Glomerular endothelial cell (primary cell): ENCODE results near the gene SEMA5B. TPM values are rescaled to one million over a fixed set of nuclear protein-coding genes. Genes with fewer than 3 reads are reported as not detected.

Experiments used
- DNase-seq: peaks from one replicate; pipeline ENCODE4 v3.0.0-alpha.2; 2011; ENCODE audit warnings: low read depth, low spot score; ENCODE audit errors: extremely low read depth
- total RNA-seq: library from RNA; depleted of rRNA; stranded (reverse); fragments of >200 nt; gene quantifications from 2 replicates; pipeline ENCODE4 v1.2.3, GENCODE V29; 2015

Gene SEMA5B, protein sequence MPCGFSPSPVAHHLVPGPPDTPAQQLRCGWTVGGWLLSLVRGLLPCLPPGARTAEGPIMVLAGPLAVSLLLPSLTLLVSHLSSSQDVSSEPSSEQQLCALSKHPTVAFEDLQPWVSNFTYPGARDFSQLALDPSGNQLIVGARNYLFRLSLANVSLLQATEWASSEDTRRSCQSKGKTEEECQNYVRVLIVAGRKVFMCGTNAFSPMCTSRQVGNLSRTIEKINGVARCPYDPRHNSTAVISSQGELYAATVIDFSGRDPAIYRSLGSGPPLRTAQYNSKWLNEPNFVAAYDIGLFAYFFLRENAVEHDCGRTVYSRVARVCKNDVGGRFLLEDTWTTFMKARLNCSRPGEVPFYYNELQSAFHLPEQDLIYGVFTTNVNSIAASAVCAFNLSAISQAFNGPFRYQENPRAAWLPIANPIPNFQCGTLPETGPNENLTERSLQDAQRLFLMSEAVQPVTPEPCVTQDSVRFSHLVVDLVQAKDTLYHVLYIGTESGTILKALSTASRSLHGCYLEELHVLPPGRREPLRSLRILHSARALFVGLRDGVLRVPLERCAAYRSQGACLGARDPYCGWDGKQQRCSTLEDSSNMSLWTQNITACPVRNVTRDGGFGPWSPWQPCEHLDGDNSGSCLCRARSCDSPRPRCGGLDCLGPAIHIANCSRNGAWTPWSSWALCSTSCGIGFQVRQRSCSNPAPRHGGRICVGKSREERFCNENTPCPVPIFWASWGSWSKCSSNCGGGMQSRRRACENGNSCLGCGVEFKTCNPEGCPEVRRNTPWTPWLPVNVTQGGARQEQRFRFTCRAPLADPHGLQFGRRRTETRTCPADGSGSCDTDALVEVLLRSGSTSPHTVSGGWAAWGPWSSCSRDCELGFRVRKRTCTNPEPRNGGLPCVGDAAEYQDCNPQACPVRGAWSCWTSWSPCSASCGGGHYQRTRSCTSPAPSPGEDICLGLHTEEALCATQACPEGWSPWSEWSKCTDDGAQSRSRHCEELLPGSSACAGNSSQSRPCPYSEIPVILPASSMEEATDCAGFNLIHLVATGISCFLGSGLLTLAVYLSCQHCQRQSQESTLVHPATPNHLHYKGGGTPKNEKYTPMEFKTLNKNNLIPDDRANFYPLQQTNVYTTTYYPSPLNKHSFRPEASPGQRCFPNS
- not detected in 2 replicates for total RNA-seq

DNA sequence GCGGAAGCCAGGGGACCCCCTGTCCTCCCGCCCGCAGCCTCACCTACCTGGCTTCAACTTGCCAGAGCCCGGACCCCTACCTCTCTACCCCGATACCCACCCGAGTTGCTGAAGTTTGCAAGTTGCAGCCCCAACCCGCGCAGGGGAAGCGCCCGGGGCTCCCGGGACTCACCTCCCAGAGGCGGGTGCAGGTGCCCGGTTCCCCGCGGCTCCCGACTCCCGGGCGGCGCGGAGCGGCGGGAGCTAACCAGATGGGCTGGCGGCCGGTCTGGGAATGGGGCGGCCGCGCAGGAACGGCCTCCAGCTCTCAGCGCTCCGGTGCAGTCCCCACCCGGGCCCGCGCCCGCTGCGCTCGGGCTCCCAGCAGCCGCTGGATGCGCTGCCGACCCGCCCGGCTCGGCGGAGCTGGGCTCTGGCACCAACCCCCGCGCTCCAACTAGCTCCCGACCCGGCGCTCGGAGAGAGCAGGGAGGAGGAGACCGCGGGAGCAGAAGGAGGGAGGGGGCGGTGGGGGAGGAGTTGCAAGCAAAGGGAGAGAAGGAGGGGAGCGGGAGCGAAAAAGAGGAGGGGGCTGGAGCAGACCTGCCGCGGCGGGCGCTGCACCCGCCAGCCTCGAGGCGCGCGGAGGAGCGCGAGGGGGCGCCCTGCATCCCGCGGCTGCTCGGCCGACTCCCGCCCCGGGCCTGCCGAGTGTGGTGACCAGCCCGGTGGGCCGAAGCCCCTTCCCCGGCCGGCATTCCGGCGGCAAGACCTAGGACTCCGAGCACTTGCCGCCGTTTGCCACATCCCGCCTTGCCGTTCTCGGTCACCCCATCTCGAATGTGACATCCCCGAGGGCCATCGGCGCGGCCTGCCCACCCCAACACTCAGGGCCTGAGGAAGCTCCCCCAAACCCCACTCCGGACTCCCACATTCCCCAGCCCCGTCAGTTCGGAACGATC is at the start of gene SEMA5B:
TSS of gene SEMA5B (minus strand) at position 472 of the 941 bp plus-strand sequence. CDS start 66,500 bp downstream, outside the sequence.
- DNase-seq = no peak

DNA sequence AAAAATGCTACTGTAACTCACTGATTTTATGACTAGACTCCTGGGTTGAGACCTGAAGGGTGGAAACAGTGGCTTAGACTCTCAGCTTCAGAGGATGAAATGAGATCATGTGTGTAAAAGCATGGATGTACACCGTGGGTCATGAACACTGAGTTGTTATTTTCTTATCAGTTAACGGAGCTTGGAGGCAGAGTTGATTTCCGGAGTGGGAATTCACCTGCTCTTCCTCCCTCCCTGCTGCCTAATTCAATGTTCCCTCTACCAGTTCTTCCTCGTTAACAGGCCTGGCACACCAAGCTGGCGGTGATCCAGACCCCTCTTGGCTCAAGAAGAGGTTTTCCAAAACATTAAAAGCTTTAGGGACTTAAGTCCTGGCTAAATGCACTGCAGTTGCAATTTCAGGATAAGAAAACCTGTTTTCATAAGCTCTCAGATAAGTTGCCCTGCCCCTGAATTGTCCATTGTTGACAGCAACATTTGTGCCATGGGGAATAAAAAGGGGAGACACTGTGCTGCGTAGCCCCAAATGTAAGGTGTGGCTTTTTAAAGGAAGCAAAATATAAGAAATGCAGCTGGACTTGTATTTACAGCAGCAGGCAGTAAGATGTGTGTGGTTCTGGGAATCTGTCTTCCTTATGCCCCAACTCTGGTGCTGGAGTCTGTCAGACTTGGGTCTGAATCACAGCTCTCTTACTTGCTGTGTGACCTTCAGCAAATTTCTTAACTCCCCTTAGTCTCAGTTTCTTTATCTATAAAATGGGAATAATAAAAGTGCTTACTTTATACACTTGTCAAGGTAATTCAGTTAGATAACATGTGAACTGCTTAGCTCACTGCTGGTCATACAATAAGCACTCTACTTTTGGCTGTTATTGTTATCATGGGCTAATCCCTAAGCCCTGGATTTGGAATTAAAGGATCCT is 49.2 kb upstream of the SEMA5B start:
- DNase-seq = no peak

DNA sequence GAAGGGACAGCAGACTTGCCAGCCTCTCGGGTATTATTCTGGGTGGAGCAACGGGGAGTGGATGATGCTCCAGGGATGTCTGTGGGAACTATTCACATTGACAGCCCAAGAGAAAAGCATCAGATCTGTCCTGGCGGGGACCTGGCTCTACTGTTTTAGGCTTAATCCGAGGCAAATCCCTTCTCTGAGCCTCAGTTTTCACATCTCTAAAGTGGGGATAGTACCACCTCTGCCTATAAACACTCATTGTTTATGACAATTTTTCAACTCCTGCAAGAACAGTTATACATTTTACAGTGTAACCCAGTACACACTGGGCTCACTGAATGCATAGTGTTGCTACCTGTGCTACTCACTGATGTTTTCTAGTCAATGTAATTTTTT is 48.5 kb upstream of the SEMA5B start:
- no peak for DNase-seq

DNA sequence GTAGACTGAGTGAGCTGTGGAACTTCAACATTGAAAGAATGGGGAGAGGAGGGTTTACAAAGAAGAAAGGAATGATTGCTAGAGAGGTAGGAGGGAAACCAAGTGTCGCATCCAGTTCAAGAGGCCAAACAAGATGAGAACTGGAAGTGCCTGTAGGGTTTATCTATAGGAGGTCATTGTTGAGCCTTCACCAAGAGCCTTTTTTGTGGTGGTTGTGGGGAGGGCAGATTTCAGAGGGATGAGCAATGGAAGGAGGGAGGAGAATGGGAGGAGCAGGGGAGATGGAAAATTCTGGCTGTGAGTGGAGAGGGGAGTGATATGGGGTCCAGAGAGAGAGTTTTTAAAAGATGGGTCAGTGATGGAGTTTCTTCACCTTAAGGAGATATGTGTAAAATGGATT is 47.8 kb upstream of the SEMA5B start:
- DNase-seq = no peak

DNA sequence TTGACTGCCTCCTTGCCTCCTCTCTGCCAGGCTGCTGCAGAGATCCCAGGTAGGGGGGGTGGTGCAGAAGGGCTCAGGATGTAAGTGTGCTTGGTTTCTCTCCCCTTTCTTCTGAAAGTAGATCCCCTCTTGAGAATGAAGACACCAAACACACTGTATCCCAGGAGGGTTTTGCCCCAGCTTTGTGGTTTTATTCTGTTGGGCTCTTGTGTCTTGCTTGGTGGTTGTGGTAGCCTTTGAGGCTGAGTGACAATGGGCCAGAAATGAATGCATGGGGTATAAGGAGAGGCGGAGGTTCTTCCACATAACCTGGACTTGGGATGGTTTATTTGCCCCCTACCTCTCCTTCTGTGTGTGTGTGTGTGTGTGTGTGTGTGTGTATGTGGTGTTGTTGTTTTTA is 45.0 kb upstream of the SEMA5B start:
- DNase-seq = no peak

DNA sequence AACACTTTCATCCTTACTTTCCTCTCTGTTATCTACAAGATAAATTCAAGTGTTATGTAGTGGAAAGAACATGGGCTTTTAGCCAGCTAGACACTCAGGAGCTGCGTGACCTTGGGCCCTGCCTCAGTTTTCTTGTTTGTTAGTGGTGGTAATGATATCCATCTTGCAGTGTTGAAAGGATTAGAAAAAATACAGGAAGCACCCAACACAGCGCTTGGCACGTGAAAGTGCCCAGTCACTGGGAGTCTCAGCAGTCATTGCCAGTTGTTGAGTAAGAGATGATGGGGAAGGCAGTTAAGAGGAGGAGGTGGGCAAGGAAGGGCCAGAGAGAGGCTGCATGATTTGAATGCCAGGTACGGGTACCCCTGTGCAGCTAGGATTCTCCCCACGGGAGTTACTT is 44.6 kb upstream of the SEMA5B start:
- DNase-seq = no peak

DNA sequence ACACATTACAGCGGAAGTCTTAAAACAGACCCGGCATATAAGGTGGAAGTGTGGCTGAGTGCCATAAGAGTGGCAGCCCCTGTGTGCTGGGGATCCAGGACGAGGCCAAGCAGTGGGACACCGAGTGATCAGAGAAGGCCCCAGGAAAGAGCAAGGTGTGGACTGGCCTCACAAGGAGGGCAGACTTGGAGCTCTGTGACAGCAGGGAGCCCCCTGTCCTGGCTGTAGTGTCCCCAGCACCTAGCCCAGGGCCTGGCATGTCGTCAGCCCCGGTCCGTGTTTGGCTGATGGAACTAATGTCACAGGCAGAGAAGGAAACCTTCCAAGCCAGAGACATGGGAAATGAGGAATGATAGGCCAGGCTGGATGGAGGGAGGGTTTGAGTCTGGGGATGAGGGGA is 44.0 kb upstream of the SEMA5B start:
- no peak for DNase-seq

DNA sequence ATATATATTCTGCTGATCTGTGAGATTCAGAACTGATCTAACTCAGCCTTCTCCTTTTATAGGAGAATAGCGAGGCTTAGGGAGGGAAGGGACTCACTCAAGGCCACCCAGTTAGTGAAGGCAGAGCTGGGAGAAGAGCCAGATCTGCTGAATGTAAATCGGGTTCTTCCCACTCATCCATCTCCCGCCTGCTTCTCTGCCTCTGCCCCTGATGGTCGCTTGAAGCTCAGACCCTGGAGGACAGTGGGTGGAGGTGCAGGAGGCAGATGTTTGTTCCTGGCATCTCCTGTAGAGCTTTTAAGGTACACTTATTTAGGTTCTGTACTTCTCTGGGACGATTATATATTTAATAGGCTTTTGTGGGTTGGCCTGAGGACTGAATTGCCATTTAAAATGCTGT is 43.6 kb upstream of the SEMA5B start:
- DNase-seq = no peak

DNA sequence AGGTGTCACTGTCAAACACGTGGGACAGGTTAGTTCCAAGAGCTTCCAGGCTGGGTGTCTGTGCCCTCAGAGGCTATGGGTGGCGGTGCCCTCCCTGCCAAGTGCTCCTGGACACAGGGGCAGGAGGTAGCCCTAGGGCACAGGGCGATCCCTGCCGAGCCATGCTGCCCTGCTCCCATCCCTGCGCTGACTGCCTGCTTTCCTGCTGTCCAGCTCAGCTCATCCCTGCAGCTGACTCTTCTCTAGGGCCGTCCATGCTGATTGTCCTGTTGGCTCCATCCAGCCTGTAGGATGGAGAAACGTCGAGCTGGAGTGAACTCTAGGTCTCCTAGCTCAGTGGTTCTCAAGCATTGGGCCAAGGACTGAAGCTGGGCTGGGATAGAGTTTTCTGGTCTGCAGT is 42.9 kb upstream of the SEMA5B start:
- DNase-seq = no peak

DNA sequence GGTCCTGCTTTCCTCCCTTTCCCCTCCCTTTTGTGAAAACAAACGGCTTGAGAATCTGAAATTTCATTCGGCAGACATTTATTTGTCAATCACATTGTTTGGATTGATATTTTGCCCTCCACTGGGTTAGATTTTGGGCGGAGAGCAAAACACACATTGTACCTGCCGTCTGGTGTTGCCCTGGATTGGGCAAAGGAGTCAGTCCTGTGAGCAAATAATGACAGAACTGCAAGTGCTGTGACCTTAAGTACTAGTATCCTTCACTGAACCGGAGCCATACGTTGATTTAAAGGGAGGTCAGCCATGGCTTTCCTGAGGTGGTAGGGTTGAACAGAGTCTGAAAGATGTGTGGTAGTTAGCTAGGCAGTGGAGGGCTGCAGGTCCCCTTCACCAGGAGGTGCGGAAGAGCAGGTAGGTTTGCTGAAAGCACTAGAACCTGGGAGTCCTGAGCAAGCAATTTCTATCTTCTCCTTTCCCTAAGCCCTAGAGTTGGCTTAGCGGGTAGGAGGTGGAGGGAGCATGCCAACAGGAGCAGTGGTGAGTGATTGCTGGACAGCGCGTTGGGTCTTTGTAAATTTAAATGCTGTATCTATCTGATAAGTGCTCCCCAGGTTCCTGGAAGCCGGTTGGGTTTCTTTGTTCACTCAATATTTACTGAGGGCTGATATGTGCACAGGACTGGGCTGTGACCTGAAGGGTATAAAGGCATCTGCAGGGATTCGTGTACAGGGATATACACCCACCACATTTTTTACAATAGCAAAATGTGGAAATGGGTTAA is 41.2 kb upstream of the SEMA5B start:
- no peak for DNase-seq

DNA sequence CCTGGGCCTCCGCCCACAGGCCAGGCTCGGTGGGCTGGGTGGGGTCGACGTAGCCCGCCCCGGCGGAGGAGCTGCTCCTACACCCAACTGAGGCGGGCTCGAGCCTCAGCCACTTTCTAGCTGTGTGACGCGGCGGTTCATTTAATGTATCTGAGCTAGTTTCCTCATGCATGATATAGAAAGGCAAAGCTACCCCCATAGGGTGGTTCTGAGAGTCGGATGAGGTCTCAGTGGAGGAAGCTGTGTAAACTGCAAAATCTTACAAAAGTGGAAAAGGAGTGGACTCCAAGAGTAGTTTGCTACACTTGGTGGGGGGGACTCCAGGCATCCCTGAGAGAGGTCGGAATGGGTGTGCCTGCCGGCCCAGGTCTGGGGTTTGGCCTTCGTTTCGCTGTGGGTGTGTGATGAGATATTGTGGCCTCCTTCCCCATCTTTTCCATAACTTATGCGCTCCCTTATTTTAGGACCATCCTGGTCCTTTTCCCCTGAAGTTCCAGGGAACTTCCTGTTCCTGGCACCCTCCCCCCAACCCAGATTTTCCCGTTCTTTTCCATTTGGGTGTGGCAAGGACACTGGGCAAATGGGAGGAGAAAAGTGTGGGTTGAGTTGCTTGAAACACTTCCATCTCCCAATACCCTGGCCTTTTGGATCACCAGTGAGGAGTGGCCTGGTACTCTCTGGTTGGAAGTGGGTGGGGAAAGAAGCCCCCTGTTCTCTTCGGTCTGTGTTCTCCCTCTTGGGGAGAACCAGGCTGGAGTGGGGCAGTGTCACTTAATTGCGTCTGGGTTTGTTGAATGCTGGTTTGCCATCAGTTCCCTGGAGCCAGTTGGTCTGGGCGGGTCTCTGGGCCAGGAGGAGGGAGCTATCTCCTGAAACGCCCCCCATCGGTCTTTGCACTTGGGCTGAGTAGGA is 40.4 kb upstream of the SEMA5B start:
- DNase-seq = no peak

DNA sequence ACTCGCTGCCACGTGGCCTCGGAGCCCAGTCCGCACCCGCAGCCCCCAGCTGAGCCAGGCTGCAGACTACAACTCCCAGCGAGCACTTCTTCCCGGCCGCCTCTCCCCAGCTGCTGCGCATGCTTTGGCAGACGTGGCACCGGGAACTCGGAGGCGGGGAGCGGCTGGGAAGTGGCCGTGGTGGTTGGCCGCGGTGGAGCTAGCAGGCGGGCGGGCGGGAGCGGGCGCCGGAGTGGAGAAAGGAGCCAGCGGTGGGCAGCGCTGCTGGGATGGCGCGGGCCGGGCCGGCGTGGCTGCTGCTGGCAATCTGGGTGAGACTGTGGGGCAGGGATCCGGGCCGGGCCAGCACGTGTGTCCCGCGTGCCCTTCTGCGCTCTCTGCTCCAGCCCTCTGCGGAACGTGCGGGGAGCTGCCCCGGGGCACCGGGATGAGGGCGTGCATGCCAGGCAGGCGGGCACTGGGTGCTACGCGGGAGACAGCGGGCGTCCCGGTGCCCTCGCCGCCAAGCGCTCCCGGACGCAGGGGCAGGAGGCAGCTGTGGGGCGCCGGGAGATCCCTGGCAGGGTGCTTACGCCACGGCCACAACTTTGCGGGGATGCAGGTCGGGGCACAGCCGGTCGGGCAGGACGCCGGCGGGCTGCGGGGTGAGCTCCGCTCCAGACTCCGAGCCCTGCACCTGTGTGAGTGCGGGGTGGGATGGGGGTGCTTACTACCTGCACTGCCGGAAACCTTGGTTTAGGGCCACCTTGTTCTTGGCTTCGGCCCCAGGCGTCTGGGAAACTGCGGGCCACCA is 39.5 kb upstream of the SEMA5B start, which contains the start of gene PDIA5:
TSS of gene PDIA5 (plus strand) at position 130 of the 793 bp plus-strand sequence. CDS start at position 270, 140 bp downstream.
- no peak for DNase-seq

DNA sequence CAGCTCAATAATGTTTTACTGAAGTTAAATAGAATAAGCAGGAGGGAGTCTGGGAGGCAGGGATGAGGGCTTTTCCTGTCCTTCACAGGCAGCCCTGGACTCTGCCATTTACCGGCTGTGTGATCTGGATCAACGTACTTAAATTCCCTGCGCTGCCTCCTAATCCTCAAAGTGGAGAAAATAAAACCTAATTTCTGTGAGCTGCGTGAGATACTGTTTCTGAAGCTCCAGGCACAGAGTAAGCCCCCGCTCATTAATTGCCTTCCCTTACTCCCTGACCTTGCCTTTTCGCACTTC is 39.0 kb upstream of the SEMA5B start:
- no peak for DNase-seq

DNA sequence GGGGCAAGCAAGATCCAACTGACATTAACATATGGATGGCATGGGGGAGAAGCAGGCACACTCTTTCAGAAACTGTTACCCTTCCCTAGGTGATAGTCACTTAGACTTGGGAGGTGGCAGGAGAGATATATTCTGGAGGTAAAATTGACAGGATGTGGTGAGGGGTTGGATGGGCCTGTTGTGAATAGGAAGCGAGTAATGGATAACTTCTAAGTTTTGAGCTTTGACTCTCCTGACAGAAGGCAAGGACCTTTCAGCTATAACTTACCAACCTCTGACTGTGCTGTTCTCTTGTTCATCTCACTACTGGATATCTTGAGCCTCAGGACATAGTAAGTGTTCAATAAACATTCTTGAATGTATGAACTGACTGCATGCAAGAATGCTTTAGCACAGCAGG is 37.4 kb upstream of the SEMA5B start:
- no peak for DNase-seq

DNA sequence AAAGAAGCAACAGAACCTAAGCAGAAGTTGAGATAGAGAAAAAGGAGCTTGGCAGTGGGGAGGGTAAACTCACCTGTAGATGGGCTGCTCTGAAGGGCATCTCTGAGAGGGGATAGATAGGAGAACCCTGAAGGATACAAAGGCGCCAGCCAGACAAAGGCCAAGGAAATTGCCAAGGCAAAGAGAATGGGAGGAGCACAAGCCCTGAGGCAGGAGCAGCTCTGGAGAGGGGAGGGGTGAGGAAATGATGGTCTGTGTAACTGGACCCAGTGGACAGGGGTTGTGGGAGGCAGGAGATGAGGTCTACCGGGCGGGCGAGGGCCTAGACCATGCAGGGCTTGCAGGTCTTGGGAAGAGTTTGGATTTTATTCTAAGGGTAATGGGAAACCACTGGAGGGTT is 36.9 kb upstream of the SEMA5B start:
- no peak for DNase-seq

DNA sequence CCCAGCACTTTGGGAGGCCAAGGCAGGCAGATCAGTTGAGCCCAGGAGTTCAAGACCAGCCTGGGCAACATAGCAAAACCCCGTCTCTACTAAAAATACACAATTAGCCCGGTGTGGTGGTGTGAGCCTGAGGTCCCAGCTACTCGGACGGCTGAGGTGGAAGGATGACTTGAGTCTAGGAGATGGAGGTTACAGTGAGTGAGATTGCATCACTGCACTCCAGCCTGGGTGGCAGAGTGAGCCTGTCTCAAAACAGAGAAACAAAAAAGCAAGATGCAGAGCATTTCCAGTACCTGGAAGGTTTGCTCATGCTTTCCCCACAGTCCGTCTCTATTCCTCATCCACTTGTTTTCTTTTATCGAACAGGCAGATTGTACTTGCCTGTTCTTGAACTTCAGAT is 35.5 kb upstream of the SEMA5B start:
- no peak for DNase-seq

DNA sequence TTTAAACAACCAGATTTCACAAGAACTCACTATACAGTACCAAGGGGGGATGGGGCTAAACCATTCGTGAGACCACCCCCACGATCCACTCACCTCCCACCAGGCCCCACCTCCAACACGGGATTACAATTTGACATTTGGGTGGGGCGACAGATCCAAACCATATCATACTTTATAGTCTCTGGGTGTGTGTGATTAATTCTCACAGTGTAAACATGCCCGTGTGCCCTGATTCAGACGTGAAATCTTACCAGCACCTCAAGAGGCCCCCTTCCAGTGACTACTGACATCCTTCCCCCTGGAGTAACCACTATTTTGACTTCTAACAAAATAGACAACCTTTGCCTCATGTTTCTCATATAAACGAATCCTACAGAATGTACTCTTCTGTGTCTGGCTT is 34.3 kb upstream of the SEMA5B start:
- DNase-seq = no peak
